Tibial nerve (tissue), 4 donors: ENCODE data around the gene PCK2. TPM values are rescaled to one million over a fixed set of nuclear protein-coding genes. Genes with fewer than 3 reads are reported as not detected.
"Not testable (repeated sequence)": the region's sequence is repeated elsewhere in the genome, so short reads cannot be mapped to it uniquely, and the experiment has no call there.

ENCODE experiments used
- DNase-seq, 2 donors: peaks; one replicate each; pipeline ENCODE4 v3.0.0-alpha.2; 2019; ENCODE audit warnings: low spot score in 2 of 2
- H3K27ac ChIP-seq, 4 donors: fragments of 200-600 bp; sonication (generic) in 3 of 4; one replicate each; pipeline ENCODE4 v1.5.1; 2017 to 2019; ENCODE audit warnings: mild to moderate bottlenecking in 1 of 4
- H3K27me3 ChIP-seq, 2 donors: fragments of 200-600 bp; sonication (generic) in 1 of 2; one replicate each; pipeline versions ENCODE4 v1.5.1 to v1.6.0; 2017 to 2019
- H3K36me3 ChIP-seq, 3 donors: fragments of 200-600 bp; sonication (generic); one replicate each; pipeline ENCODE4 v1.5.1; 2018 to 2019
- H3K4me1 ChIP-seq, 4 donors: fragments of 200-600 bp; sonication (generic) in 3 of 4; one replicate each; pipeline ENCODE4 v1.5.1; 2017 to 2019
- H3K4me3 ChIP-seq, 4 donors: fragments of 200-600 bp; sonication (generic) in 3 of 4; one replicate each; pipeline ENCODE4 v1.5.1; 2017 to 2019; ENCODE audit warnings: mild to moderate bottlenecking in 1 of 4, moderate library complexity in 1 of 4
- H3K9me3 ChIP-seq, 4 donors: fragments of 200-600 bp; sonication (generic) in 3 of 4; one replicate each; pipeline ENCODE4 v1.5.1; 2017 to 2019
- EP300 ChIP-seq, 2 donors: sonication (generic); formaldehyde crosslinking; IDR thresholded peaks; one replicate each; pipeline ENCODE4 v1.6.1; 2017; ENCODE audit warnings: antibody characterized with exemption in 2 of 2, mild to moderate bottlenecking in 1 of 2
- POLR2A ChIP-seq, 2 donors: fragments of 450-650 bp; IDR thresholded peaks; one replicate each; pipeline ENCODE4 v1.6.1; 2017; ENCODE audit warnings: antibody characterized with exemption in 2 of 2, mild to moderate bottlenecking in 2 of 2, moderate library complexity in 2 of 2
- WGBS, 2 donors: methylation state at CpG; one replicate each; pipeline ENCODE4 v1.1.5; 2018; 5-methylcytosine and 5-hydroxymethylcytosine counted together
- total RNA-seq, 4 donors: library from RNA; depleted of rRNA; stranded (reverse); fragments of >200 nt; gene quantifications; one replicate each; pipeline ENCODE4 v1.1.0, GENCODE V29; 2016
- TF ChIP-seq, protein P1 (sequence below), 5 experiments: fragments of 200-600 bp in 3 of 5; fragments of 450-650 bp in 2 of 5; sonication (generic) in 3 of 5; IDR thresholded peaks; one replicate each; pipeline ENCODE4 v1.5.1; 2016 to 2019; ENCODE audit warnings: antibody characterized with exemption in 5 of 5, mild to moderate bottlenecking in 3 of 5, moderate library complexity in 2 of 5

PCK2 gene
- total RNA-seq, 4 donors from 2014 or later = 28.9 to 49.2 (median 34.3) TPM

DNA sequence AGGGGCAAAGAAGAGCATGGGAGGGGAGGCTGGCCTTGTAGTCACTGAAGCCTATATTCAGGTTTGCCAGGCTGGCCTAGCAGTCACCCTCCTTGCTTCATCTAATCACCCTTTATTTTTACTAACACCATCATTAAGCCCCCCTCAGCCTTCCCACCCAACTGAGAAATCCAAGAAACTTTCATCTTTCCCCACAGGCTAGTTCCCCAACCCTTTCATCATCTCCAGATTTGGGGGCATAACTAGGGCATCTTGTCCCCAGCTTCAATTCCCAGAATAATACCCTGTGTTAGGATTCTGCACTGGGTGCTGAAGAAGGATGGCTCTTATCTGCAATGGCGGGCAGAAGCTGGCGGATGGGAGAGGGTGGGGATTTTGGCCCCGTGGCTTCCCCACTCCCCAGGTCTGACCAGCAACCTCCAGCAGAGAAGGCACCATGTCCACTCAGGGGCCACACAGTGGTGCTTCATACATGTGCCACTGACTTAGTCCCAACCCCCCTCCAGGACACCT lies 6.9 kb downstream of the PCK2 start:
- H3K9me3 ChIP-seq = no peaks in the 10 kb centered on the region
- H3K36me3 ChIP-seq = peaks cover 0 to 67% (median 13%) of the 10 kb centered on the region in 3 donors
- no peak for DNase-seq
- 97 to 100% methylated on average over 3 of the region's 3 CpGs for WGBS, 2 donors
- H3K27ac ChIP-seq = no peak overlapping the region
- H3K4me3 ChIP-seq = no peak overlapping the region
- no peak for TF ChIP-seq POLR2A (IDR thresholded peaks at IDR 0.05)
- TF ChIP-seq, protein P1, sequence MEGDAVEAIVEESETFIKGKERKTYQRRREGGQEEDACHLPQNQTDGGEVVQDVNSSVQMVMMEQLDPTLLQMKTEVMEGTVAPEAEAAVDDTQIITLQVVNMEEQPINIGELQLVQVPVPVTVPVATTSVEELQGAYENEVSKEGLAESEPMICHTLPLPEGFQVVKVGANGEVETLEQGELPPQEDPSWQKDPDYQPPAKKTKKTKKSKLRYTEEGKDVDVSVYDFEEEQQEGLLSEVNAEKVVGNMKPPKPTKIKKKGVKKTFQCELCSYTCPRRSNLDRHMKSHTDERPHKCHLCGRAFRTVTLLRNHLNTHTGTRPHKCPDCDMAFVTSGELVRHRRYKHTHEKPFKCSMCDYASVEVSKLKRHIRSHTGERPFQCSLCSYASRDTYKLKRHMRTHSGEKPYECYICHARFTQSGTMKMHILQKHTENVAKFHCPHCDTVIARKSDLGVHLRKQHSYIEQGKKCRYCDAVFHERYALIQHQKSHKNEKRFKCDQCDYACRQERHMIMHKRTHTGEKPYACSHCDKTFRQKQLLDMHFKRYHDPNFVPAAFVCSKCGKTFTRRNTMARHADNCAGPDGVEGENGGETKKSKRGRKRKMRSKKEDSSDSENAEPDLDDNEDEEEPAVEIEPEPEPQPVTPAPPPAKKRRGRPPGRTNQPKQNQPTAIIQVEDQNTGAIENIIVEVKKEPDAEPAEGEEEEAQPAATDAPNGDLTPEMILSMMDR (IDR thresholded peaks at IDR 0.05) = no peak
- no peaks in the 10 kb centered on the region for H3K27me3 ChIP-seq
- H3K4me1 ChIP-seq = peaks cover 0 to under 1% (median 0%) of the 10 kb centered on the region in 4 donors

- TF ChIP-seq EP300 (IDR thresholded peaks at IDR 0.05) (no peak), POLR2A (IDR thresholded peaks at IDR 0.05) (no peak)
- TF ChIP-seq, protein P1 (IDR thresholded peaks at IDR 0.05) = no peak
- DNase-seq = no peak
- H3K4me3 ChIP-seq = no peak overlapping the region
- no peak overlapping the region for H3K27ac ChIP-seq
- H3K9me3 ChIP-seq = no peaks in the 10 kb centered on the region
- no peaks in the 10 kb centered on the region for H3K27me3 ChIP-seq
- peaks cover 0 to 67% (median 12%) of the 10 kb centered on the region in 3 donors for H3K36me3 ChIP-seq
- 92 to 94% methylated on average over 7 of the region's 7 CpGs for WGBS, 2 donors
- no peaks in the 10 kb centered on the region for H3K4me1 ChIP-seq
These were observed 8.4 kb downstream of the PCK2 start for GRCh38 chr14:24102357-24103048.

DNA sequence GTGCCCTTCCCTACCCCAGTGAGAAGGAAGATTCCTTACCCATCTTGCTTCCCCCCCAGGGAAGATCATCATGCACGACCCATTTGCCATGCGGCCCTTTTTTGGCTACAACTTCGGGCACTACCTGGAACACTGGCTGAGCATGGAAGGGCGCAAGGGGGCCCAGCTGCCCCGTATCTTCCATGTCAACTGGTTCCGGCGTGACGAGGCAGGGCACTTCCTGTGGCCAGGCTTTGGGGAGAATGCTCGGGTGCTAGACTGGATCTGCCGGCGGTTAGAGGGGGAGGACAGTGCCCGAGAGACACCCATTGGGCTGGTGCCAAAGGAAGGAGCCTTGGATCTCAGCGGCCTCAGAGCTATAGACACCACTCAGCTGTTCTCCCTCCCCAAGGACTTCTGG lies 9.3 kb downstream of the PCK2 start:
- Histone ChIP-seq H3K27me3 (no peaks in the 10 kb centered on the region), H3K9me3 (no peaks in the 10 kb centered on the region), H3K36me3 (peaks cover 0 to 61% (median 8%) of the 10 kb centered on the region in 3 donors), H3K27ac (no peak overlapping the region), H3K4me3 (no peak overlapping the region), H3K4me1 (peaks cover 0 to 3% (median 0%) of the 10 kb centered on the region in 4 donors)
- DNase-seq = no peak
- TF ChIP-seq, protein P1 (IDR thresholded peaks at IDR 0.05) = no peak
- TF ChIP-seq POLR2A (IDR thresholded peaks at IDR 0.05) = no peak
- TF ChIP-seq EP300 (IDR thresholded peaks at IDR 0.05) = no peak
- WGBS, 2 donors = 85 to 91% methylated on average over 13 of the region's 13 CpGs

GRCh38 chr14:24105609-24106239 lies 11.6 kb downstream of the PCK2 start:
- H3K4me3 ChIP-seq, DNase-seq, H3K27me3 ChIP-seq, H3K9me3 ChIP-seq, H3K27ac ChIP-seq: not testable (repeated sequence)
- Histone ChIP-seq H3K4me1 (peaks cover 0 to 12% (median 0%) of the 10 kb centered on the region in 4 donors), H3K36me3 (peaks cover 0 to 39% (median 0%) of the 10 kb centered on the region in 3 donors)
- 91 to 92% methylated on average over 8 of the region's 8 CpGs for WGBS, 2 donors

DNA sequence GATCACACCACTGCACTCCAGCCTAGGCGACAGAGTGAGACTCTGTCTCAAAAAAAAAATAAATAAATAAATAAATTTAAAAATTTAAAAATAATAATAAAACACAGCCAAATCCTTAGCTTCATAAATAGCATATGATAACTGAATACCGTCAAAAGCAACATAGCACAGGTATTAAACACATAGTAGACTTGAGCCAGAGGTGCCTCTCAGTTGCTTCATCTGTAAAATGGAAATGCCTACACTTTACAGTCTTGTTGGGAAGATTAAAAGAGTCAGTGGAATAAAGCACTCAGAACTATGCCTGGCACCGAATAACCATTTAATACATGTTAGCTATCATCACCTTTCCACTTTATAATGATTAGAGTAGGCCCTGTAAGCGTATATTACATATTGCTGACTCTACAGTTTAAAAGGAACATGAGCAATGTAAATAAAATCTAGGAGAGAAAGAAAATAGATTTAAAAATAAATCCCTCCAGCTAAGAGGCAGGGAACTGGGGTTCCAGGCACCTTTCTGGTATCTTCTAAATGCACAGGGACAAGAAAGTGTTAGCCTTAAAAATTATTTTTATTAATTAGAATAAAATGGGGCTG lies 12.7 kb downstream of the PCK2 start:
- H3K36me3 ChIP-seq = peaks cover 0 to 29% (median 0%) of the 10 kb centered on the region in 3 donors
- no peak overlapping the region for H3K4me3 ChIP-seq
- DNase-seq = no peak
- H3K4me1 ChIP-seq = peaks cover 0 to 12% (median 0%) of the 10 kb centered on the region in 4 donors
- 87 to 89% methylated on average over 4 of the region's 4 CpGs for WGBS, 2 donors
- no peaks in the 10 kb centered on the region for H3K9me3 ChIP-seq
- no peak overlapping the region for H3K27ac ChIP-seq
- TF ChIP-seq EP300 (IDR thresholded peaks at IDR 0.05) (no peak), POLR2A (IDR thresholded peaks at IDR 0.05) (no peak)
- TF ChIP-seq, protein P1 (IDR thresholded peaks at IDR 0.05) = no peak
- H3K27me3 ChIP-seq = no peaks in the 10 kb centered on the region
